GM18951 (cell line): ENCODE measurements around the gene LDB2.

Experiments used
- POLR2A ChIP-seq: IDR thresholded peaks from 4 replicates; pipeline ENCODE4 v1.6.1; 2011; ENCODE audit warnings: mild to moderate bottlenecking; ENCODE audit not compliant: insufficient read length, insufficient read depth; ENCODE audit errors: extremely low read depth
- in situ Hi-C: fragments of 300-500 bp; cut with MboI; formaldehyde crosslinking; loops from one replicate; pipeline ENCODE4 v1.12.0; 2022; ENCODE audit warnings: low sequenced_read_pairs, mixed read lengths, inconsistent platforms; ENCODE audit not compliant: unreplicated experiment

The LDB2 gene

DNA sequence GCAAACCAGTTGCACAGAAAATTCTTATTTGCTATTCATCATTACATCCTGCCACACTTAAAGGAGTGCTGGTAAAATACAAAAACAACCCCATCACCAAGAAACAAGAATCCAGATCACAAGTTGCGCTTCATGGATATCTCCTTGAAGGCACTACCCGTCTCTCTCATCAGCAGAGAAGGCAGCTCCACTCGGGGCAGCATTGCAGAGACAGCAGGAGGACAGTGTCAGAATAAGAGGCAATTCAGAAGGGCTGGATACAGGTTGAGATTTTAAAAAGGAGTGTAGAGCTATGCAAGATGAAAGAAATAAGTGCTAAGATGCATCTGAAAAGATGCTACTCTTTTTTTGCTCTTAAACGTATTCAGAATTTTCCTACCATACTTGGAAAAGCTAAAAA, 71.4 kb downstream of the LDB2 start:
- in situ Hi-C loops = no loop called here
- TF ChIP-seq POLR2A = no peak

DNA sequence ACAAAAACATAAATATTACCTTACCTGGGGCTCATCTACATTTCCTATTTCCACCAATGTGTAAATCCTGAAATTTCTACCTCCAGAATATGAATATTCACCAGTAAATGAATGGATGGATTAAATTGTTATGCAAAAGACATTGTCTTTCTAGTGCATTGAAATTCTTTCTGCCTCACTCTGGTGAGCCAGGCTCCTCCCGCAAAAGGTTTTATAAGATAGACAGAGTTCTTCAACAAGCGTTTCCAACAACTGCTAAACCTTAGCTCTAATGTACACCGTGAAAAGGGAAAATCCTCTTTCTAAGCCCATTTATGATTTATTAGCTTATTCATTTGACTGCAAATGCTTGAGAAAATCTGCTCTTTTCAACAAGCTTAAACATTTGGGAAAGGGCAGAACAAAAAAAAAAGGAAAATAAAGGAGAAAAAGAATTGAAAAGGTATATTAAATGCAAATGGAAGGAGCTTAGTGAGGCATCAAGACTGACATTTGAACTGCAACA, 72.0 kb downstream of the LDB2 start:
- TF ChIP-seq POLR2A = no peak

DNA sequence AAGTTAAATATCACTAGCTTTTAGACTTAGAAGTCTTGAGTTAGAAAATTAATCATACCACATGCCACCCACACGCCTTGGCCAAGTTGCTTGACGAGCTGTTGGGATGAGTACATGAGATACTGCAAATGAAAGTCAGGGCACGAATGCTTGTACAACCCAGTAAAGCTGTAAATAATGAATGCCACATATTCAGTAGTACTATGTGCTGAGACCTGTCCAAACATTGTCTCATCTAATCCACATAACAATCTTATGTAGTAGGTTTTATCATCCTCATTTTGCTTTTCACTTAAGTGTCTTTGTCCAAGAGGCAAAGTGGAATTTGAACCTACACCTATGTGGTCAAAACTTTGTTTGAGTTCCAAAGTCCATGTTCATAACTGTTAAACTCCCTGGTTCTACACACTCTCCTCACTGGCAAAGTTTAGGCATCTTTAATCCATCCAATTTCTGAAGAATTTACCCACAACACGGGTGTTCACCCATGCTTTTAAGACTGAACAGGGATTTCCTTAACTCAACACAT, 74.1 kb downstream of the LDB2 start:
- in situ Hi-C loops = no loop called here
- TF ChIP-seq POLR2A = no peak

More for the DNA sequence above, 72.0 kb downstream of the LDB2 start:
- in situ Hi-C loops = no loop called here

DNA sequence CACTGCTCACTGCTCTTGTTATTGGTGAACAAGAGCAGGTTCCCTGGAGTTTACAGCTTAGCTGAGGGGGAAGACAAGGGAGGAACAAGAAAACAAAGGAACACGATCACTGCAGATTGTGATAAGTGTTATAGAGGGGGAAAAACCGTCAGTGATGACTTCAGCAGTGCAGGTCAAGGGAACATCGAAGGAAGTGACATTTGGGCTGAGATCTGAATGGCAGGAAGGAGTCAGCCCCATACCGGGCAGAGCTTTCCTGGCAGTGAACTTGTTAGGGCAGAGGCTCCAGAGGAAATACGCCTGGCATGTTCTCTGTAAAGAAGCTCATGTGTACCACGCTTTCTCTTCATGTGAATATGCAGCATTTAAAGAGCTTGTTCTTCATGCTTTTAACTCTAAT, 78.1 kb downstream of the LDB2 start:
- in situ Hi-C loops = no loop called here
- no peak for TF ChIP-seq POLR2A

DNA sequence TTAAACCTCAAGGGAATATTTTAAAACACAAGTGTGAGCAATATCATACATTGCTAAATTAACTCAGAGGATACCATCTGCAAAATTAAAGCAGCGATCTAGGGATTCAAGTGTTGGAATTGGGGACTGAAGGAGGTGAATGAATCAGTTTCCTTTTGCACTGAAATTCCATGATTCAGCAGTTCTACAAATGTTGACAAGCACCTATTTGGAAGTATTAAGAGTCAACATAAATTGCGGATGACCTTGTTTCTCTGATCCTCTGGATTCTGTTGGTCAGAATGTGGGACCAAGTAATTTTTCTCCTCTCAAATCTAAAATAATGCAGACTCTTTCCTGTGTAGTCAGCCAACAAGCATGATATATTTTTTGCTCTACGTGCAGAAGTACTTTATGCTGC, 78.8 kb downstream of the LDB2 start:
- TF ChIP-seq POLR2A = no peak
- in situ Hi-C loops = no loop called here

DNA sequence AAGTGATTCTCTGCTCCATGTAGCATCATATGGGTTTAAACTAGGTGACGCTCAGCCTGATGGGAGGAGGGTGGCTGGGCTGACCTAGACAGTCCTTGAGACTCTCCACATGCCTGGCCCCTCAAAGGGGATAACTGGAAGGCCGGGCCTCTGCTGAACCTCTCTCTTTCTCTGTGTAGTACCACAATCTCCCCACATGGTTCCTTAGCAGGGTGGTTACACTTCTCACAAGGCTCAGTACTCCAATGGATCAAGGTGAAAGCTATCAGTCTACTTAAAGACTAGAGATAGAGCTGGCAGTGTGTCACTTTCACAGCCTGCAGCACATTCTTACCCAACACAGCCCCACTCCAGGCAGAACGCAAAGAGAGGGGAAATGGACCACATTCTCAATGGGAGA, 80.4 kb downstream of the LDB2 start:
- in situ Hi-C loops = no loop called here
- no peak for TF ChIP-seq POLR2A

DNA sequence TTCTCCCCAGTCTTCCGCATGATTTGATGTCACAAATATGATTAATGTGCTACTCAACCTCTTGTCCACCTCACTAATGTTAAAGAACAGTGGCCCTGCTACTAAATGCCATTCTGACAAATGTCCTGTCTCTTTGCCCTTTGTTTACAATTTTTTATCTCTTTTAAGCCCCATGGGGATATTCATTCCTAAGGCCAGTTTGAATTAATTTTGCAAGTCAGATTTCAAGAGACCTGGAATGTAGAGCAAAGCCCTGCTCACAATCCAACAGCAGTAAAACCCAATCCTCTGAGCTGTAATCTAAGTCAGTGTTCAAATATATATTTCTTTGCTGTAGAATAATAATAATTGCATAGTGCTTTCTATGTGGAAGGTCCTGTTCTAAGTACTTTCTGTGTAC, 81.2 kb downstream of the LDB2 start:
- TF ChIP-seq POLR2A = no peak

DNA sequence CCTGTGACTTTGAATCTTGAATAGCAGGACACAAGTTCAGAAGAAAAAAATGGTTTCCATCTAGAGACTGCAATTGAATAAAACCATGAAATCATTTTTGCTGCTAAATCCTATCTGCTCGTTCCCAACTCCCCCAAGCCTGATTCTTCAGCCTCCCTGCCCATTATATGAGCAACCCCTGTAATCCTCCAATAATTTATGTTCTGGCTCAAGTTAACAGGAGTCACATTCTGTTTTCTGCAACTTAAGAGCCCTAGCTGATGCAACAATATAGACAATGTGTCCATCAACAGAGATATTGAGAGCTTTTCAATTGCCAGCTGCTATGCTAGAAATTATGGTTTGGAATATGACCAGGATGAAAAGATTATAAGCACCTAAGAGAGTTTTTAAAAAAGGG, 84.1 kb downstream of the LDB2 start:
- in situ Hi-C loops = no loop called here
- no peak for TF ChIP-seq POLR2A

More for the DNA sequence above, 81.2 kb downstream of the LDB2 start:
- in situ Hi-C loops = no loop called here

DNA sequence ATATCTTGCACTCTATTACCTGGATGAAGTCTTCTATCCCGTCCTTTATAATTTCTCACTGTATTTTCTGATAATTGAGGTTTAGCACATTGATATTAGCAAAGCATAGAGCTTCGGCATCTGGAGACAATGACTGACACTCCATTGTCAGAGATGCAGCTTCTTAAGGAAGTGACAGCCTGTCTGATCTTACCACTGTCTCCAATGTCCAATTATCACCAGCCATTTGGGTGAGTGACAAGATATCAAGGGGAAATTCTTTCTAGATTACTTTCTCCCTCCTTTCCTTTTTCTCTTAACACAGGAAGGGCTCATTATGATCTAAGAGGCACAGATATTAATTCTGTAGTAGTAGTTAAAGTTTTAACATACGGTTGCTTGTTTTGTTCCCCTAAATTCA, 86.4 kb downstream of the LDB2 start:
- in situ Hi-C loops = no loop called here
- TF ChIP-seq POLR2A = no peak

DNA sequence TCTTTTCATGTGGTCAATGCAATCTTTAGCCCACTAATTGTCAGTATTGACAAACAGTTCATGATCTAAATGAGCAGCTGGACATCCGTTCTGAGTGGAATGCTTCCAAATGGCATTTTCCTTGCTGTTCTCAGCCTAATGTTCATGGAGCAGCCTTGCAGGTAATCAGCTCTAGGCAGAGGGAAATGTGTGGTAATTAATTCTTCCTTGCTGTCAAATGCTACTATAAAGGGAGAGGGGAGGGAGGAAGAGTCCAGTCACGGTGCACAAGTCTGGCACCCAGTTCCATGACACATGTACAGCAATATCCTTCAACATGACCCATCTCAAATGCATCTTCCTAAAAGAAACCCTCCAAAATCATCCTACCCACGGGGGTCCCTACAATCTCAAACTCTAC, 88.5 kb downstream of the LDB2 start:
- in situ Hi-C loops = no loop called here
- no peak for TF ChIP-seq POLR2A

DNA sequence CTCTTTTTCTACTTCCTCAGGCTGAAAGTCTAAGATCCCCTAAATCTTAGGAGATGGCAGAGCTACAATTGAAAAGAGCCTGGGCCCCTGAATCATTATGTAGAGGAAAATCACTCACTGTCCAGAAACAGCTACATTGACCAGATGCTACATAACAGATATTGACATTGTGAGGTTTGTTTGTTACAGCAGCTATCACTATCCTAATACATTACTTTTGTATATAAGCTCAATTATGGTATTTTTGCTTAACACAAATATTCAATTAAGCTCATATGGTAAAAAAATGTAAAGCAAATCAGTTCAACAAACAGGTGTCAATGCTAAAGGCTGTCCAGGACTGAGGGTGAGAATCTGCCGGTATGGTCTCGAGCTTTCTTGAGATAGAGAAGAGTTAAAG, 89.4 kb downstream of the LDB2 start:
- TF ChIP-seq POLR2A = no peak
- in situ Hi-C loops = no loop called here

DNA sequence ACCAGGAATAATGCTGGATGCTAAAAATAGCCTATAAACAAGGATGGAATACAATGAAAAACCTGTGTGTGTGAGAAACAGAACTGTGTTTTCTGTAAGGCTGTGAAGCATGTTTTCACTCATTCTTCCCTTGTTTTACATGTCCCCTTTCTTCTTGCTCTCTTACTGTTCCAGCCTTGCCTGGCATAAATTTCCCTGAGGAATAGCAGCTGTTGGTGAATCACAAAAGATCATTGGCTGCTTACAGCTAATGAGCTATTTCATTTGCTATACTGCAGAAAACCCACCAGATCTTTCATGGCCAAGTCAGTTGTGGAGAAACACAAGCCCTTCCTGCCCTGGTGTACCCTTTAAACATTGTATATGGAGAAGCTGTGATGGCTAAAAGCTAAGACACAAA, 91.1 kb downstream of the LDB2 start:
- TF ChIP-seq POLR2A = no peak
- in situ Hi-C loops = no loop called here

DNA sequence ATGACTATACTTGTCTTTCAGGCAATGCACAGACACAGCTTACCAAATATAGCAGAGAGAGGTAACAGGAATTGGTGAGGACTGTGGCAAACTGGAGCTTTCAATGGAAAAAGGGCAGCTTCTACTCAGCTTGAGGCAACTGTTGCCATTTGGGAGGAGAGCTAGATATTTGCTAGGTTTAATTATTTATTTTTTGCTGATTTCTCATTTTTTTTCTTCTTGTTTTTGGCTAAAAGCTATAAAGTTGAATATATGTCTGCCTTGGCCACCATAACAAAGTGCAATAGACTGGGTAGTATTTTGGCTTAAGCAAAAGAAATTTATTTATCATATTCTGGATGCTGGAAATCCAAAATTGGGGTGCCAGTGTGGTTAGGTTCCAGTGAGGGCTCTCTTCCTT, 93.9 kb downstream of the LDB2 start:
- in situ Hi-C loops = no loop called here
- no peak for TF ChIP-seq POLR2A

DNA sequence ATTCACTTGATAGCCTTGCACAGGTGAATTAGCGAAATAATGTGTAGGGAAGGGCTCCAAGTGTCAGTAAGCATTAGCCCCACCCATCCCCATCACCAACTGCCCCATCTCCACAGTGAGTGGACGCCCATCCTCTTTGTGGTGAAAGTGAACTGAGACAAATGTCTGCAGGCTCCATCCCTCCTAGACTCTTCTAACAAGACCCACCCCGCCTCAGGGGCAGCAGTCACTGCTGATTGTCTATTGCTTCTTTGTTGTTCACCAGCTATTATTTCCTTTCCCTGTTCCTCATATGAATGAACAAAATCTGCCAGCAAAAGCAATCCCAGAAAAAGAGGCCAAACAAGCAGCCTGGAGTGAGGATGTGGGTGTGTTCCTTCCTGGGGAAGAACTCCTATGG, 96.4 kb downstream of the LDB2 start:
- in situ Hi-C loops = no loop called here
- no peak for TF ChIP-seq POLR2A

DNA sequence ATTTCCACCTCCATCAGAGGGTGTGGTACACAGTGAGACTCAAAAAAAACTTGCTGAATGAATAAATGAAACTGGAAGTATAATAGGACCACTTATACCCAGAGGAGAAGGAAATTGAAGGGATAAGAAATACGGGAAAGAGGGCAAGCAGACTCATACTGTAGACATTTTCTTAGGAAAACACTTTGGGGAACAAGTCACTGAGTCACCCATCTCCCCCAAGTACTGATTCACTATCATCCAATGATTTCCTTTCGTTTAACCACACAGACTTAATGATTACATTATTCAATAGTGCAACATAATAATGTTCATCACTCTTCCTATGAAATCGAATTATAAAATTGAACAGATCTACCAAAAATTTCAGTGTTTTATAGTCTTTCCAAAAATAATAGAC, 97.1 kb downstream of the LDB2 start:
- in situ Hi-C loops = no loop called here
- TF ChIP-seq POLR2A = no peak
